Muscle layer of colon (tissue), 2 donors: ENCODE results near the gene GPR45.

Experiments used
- H3K27ac ChIP-seq: one replicate; pipeline ENCODE4 v1.7.0; 2013; ENCODE audit warnings: low read depth, mild to moderate bottlenecking, low read length, moderate library complexity
- H3K27me3 ChIP-seq, 2 donors: one replicate each; pipeline ENCODE4 v1.7.0; 2013; ENCODE audit warnings: low read length in 2 of 2, mild to moderate bottlenecking in 2 of 2; ENCODE audit not compliant: insufficient read depth in 2 of 2, control insufficient read depth in 1 of 2
- H3K36me3 ChIP-seq: one replicate; pipeline ENCODE4 v1.7.0; 2013; ENCODE audit warnings: mild to moderate bottlenecking, low read length; ENCODE audit not compliant: insufficient read depth
- H3K4me1 ChIP-seq: one replicate; pipeline ENCODE4 v1.7.0; 2013; ENCODE audit warnings: mild to moderate bottlenecking, low read length; ENCODE audit not compliant: insufficient read depth
- H3K4me3 ChIP-seq, 2 donors: one replicate each; pipeline ENCODE4 v1.7.0; 2013; ENCODE audit warnings: low read length in 2 of 2, low read depth in 1 of 2, mild to moderate bottlenecking in 1 of 2, moderate library complexity in 1 of 2
- H3K9ac ChIP-seq: one replicate; pipeline ENCODE4 v1.7.0; 2013; ENCODE audit warnings: low read length
- H3K9me3 ChIP-seq: one replicate; pipeline ENCODE4 v1.7.0; 2013; ENCODE audit warnings: mild to moderate bottlenecking, low read length
- donor health status: abdominal sarcoma.
- donor health status: Adenocarcinoma of cecum.

Gene GPR45

GRCh38 chr2:105241443-105241842 is at the start of gene GPR45:
Gene GPR45 (plus strand): TSS chr2:105241743. CDS start chr2:105241859, 116 bp downstream.
- no peaks in the 10 kb centered on the region for H3K27me3 ChIP-seq
- H3K4me3 ChIP-seq: no peak within 1 kb of the TSS

GRCh38 chr2:105194022-105194675 is 47.4 kb upstream of the GPR45 start:
- Histone ChIP-seq H3K9ac (no peak overlapping the region), H3K27me3 (no peaks in the 10 kb centered on the region), H3K36me3 (no peaks in the 10 kb centered on the region), H3K27ac (no peak overlapping the region), H3K9me3 (peaks cover 4% of the 10 kb centered on the region), H3K4me3 (no peak overlapping the region), H3K4me1 (no peaks in the 10 kb centered on the region)

More at GRCh38 chr2:105241443-105241842, at the start of gene GPR45:
- Histone ChIP-seq H3K9ac (no peak within 1 kb of the TSS), H3K36me3 (no peaks in the 10 kb centered on the region), H3K27ac (no peak within 1 kb of the TSS), H3K4me1 (no peaks in the 10 kb centered on the region), H3K9me3 (no peaks in the 10 kb centered on the region)

- Histone ChIP-seq H3K4me1 (no peaks in the 10 kb centered on the region), H3K36me3 (no peaks in the 10 kb centered on the region), H3K27me3 (no peaks in the 10 kb centered on the region), H3K9ac (no peak overlapping the region), H3K9me3 (no peaks in the 10 kb centered on the region), H3K27ac (no peak overlapping the region), H3K4me3 (no peak overlapping the region)
These were observed 44.9 kb upstream of the GPR45 start for GRCh38 chr2:105196651-105197050.

GRCh38 chr2:105215586-105216192 is 25.9 kb upstream of the GPR45 start:
- no peaks in the 10 kb centered on the region for H3K36me3 ChIP-seq
- no peak overlapping the region for H3K9ac ChIP-seq
- H3K4me1 ChIP-seq: peaks cover 2% of the 10 kb centered on the region
- H3K27ac ChIP-seq: no peak overlapping the region
- no peaks in the 10 kb centered on the region for H3K9me3 ChIP-seq
- no peak overlapping the region for H3K4me3 ChIP-seq
- H3K27me3 ChIP-seq: no peaks in the 10 kb centered on the region

GRCh38 chr2:105220604-105221003 is 20.9 kb upstream of the GPR45 start:
- peaks cover 8% of the 10 kb centered on the region for H3K4me1 ChIP-seq
- H3K4me3 ChIP-seq: no peak overlapping the region
- H3K36me3 ChIP-seq: no peaks in the 10 kb centered on the region
- no peak overlapping the region for H3K9ac ChIP-seq
- H3K27me3 ChIP-seq: no peaks in the 10 kb centered on the region
- no peaks in the 10 kb centered on the region for H3K9me3 ChIP-seq
- H3K27ac ChIP-seq: no peak overlapping the region

- Histone ChIP-seq H3K9me3 (no peaks in the 10 kb centered on the region), H3K27me3 (no peaks in the 10 kb centered on the region), H3K4me1 (peaks cover 8% of the 10 kb centered on the region), H3K36me3 (no peaks in the 10 kb centered on the region), H3K4me3 (no peak overlapping the region), H3K9ac (no peak overlapping the region), H3K27ac (no peak overlapping the region)
These were observed 17.1 kb upstream of the GPR45 start for GRCh38 chr2:105224444-105224843.

- no peaks in the 10 kb centered on the region for H3K27me3 ChIP-seq
- H3K27ac ChIP-seq: no peak overlapping the region
These were observed 10.3 kb upstream of the GPR45 start for GRCh38 chr2:105231232-105231619.

GRCh38 chr2:105235388-105236059 is 6.0 kb upstream of the GPR45 start:
- no peaks in the 10 kb centered on the region for H3K27me3 ChIP-seq
- H3K27ac ChIP-seq: no peak overlapping the region
- H3K4me1 ChIP-seq: no peaks in the 10 kb centered on the region

More at GRCh38 chr2:105231232-105231619, 10.3 kb upstream of the GPR45 start:
- H3K9me3 ChIP-seq: no peaks in the 10 kb centered on the region
- H3K4me3 ChIP-seq: no peak overlapping the region
- no peaks in the 10 kb centered on the region for H3K36me3 ChIP-seq
- H3K9ac ChIP-seq: no peak overlapping the region
- H3K4me1 ChIP-seq: no peaks in the 10 kb centered on the region

GRCh38 chr2:105236060-105236424 is 5.5 kb upstream of the GPR45 start:
- Histone ChIP-seq H3K4me1 (no peaks in the 10 kb centered on the region), H3K4me3 (no peak overlapping the region)

More at GRCh38 chr2:105235388-105236059, 6.0 kb upstream of the GPR45 start:
- Histone ChIP-seq H3K36me3 (no peaks in the 10 kb centered on the region), H3K4me3 (no peak overlapping the region), H3K9ac (no peak overlapping the region), H3K9me3 (no peaks in the 10 kb centered on the region)

GRCh38 chr2:105237045-105237765 is 4.3 kb upstream of the GPR45 start:
- H3K9me3 ChIP-seq: no peaks in the 10 kb centered on the region
- H3K36me3 ChIP-seq: no peaks in the 10 kb centered on the region
- H3K9ac ChIP-seq: no peak overlapping the region
- H3K27me3 ChIP-seq: no peaks in the 10 kb centered on the region
- no peak overlapping the region for H3K4me3 ChIP-seq
- H3K27ac ChIP-seq: no peak overlapping the region
- no peaks in the 10 kb centered on the region for H3K4me1 ChIP-seq

More at GRCh38 chr2:105236060-105236424, 5.5 kb upstream of the GPR45 start:
- Histone ChIP-seq H3K27me3 (no peaks in the 10 kb centered on the region), H3K9me3 (no peaks in the 10 kb centered on the region), H3K36me3 (no peaks in the 10 kb centered on the region), H3K27ac (no peak overlapping the region), H3K9ac (no peak overlapping the region)

- Histone ChIP-seq H3K4me1 (no peaks in the 10 kb centered on the region), H3K9ac (no peak overlapping the region), H3K27ac (no peak overlapping the region), H3K27me3 (no peaks in the 10 kb centered on the region), H3K36me3 (no peaks in the 10 kb centered on the region), H3K4me3 (no peak overlapping the region), H3K9me3 (no peaks in the 10 kb centered on the region)
These were observed 2.8 kb upstream of the GPR45 start for GRCh38 chr2:105238664-105239240.
